AG04449 (cell line): ENCODE data around the gene UCKL1.
"Not testable (repeated sequence)": the region's sequence is repeated elsewhere in the genome, so short reads cannot be mapped to it uniquely, and the experiment has no call there.

Experiments used
- CTCF ChIA-PET: fragments of 350-600 bp; formaldehyde crosslinking; extraction: SDS; loops from one replicate; lab custom pipeline; 2021; ENCODE audit warnings: antibody characterized with exemption; lab: Yijun Ruan, JAX
- POLR2A ChIA-PET: fragments of 400-600, 350-600 bp; formaldehyde crosslinking; extraction: SDS; loops from one replicate; lab custom pipeline; 2020; ENCODE audit warnings: antibody characterized with exemption, inconsistent platforms; lab: Yijun Ruan, JAX
- DNase-seq: peaks from one replicate; pipeline ENCODE4 v3.0.0-alpha.2; 2010; ENCODE audit warnings: low read depth, low spot score
- H3K4me3 ChIP-seq: 2 replicates; pipeline ENCODE4 v1.5.1; 2011; ENCODE audit warnings: low read depth, mild to moderate bottlenecking, control low read depth, low read length
- TF ChIP-seq, protein P1 (sequence below): IDR thresholded peaks from one replicate; pipeline ENCODE4 v1.5.1; 2011; ENCODE audit warnings: mild to moderate bottlenecking, moderate library complexity, low read length, control low read depth, inconsistent platforms; ENCODE audit not compliant: insufficient read depth; ENCODE audit errors: missing control alignments

The UCKL1 gene

DNA sequence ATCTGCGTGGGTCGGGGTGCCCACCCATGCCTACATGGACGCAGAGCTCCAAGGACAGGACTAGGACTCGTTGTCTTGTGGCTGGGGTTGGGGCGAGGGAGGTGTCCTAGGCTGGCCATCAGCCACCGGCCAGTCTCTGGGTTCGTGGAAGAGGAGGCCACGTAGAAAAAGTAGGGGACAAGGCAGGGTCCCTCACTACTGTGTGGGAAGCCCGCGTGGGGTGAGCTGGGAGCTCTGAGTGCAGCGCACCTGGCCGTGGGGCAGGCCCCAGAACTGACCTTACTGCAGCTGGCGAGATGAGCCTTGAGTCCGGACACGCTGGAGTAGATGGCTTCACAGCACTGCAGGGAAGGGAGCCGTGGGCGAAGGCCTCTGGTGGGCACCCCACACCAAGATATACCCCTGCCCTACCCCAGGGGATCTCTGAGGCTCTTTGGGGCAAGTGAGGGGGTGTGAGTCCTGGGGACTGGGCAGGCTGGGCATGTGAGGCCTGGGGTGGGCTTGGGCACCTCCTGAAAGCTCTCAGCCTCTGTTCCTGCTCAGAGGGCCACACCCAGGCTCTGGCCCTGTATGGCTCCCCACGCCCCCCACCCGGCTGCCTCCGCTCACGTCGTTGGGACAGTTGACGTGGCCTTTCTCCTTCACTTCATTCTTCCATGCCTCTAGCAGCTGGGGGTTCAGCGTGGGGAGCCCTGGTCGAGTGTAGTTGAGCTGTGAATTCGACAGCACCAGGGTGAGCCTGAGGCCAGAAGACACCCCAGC lies 5.6 kb upstream of the UCKL1 start:
- no peak overlapping the region for H3K4me3 ChIP-seq
- ChIA-PET CTCF (interaction anchor here (0.5 to 1.4 kb wide), 2 partner anchors 18 to 173 kb away, joined by 3 to 6 read pairs; partner anchors contain the start of genes PRPF6 and SAMD10), POLR2A (no interaction called here)
- no peak for DNase-seq
- TF ChIP-seq, protein P1, sequence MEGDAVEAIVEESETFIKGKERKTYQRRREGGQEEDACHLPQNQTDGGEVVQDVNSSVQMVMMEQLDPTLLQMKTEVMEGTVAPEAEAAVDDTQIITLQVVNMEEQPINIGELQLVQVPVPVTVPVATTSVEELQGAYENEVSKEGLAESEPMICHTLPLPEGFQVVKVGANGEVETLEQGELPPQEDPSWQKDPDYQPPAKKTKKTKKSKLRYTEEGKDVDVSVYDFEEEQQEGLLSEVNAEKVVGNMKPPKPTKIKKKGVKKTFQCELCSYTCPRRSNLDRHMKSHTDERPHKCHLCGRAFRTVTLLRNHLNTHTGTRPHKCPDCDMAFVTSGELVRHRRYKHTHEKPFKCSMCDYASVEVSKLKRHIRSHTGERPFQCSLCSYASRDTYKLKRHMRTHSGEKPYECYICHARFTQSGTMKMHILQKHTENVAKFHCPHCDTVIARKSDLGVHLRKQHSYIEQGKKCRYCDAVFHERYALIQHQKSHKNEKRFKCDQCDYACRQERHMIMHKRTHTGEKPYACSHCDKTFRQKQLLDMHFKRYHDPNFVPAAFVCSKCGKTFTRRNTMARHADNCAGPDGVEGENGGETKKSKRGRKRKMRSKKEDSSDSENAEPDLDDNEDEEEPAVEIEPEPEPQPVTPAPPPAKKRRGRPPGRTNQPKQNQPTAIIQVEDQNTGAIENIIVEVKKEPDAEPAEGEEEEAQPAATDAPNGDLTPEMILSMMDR = no peak

DNA sequence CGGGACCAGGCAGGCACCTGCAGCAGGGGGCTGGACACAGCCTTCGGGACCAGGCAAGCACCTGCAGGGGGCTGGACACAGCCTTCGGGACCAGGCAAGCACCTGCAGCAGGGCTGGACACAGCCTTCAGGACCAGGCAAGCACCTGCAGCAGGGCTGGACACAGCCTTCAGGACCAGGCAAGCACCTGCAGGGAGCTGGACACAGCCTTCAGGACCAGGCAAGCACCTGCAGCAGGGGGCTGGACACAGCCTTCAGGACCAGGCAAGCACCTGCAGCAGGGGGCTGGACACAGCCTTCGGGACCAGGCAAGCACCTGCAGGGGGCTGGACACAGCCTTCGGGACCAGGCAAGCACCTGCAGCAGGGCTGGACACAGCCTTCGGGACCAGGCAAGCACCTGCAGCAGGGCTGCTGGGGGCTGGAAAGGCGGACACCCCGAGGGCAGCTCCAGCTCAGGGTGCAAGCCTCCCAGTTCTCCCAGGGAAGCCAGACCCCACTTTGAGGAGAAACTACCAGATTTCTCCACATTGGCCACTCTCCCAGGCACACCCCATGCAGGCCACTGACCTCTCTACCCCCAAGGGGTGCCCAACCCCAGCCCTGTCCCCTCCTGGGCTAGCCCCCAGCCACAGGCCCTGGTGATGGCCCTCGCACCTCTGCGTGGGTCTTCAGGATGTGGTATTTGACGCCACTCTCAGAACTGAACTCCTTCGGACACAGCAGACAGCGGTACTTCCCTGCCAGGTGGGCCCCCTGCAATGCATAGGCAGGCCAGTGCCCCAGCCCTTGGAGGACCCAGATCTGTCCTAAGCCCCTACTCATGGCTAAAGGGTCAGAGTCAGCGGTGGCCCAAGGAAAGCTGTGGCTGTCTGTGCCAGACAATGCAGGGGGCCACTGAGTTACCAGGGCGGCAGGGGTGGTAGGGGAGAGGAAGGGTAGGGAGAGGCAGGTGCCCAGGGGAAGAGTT lies 4.7 kb upstream of the UCKL1 start:
- POLR2A ChIA-PET, DNase-seq, H3K4me3 ChIP-seq: not testable (repeated sequence)
- CTCF ChIA-PET = interaction anchor here (1.4 kb wide), 1 partner anchor 19 kb away, joined by 6 read pairs; the partner anchor contains the start of genes PRPF6 and SAMD10

DNA sequence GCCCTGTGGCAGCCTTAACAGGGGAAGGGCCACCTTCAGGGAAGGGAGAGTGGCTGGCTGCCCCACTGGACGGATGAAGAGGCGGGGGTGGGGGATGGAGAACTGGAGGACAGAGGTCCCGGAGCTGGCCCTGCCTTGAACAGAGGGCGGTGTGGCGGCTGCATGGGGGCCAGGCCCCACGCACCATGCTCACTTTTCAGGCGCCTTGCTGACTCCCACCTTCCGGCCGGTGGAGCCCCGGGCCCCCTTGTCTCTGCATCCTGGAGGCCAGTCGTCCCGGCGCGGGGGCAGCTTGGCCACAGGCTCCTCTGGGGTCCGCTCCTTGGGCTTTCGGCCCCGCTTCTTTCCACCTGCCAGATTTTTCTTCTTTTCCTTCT lies 3.5 kb upstream of the UCKL1 start:
- no peak overlapping the region for H3K4me3 ChIP-seq
- TF ChIP-seq, protein P1 = no peak
- ChIA-PET POLR2A (no interaction called here), CTCF (no interaction called here)
- DNase-seq = no peak

DNA sequence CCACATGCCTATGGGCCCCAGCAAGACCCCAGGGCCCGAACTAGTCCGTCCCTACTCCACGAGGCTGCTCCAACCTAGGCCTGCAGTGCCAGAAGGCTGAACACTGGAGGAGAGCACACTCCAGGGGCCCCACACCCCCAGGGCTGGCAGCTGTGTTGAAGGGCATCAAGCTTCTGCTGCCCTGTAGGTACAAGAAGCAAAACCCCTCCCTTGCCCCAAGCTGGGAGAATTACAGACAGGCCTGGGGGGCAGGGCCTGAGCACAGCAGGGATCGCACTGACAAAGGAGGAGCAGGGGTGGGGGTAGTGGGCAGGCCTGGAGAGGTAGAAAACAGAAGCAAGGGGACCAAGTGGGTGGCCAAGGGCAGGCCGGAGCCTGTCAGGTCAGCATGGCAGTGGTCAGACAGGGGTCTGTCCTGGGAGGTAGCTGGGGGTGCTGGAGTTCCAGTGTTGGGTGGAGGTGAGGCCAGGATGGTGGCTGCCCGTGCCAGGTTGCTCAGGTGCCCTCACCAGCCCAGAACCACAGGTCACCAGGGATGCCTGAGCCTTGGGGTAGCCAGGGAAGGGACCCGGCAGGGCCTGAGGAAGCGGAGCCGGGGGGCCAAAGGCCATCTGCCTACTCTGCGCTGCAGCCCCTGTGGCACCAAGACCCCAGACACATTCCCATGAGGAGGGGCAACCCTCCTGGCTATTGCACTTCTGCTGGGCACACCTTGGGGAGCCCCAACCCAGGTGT lies 2.9 kb upstream of the UCKL1 start:
- ChIA-PET CTCF (interaction anchor here (0.8 kb wide), 1 partner anchor 15 kb away, joined by 3 read pairs; no protein-coding TSS in a partner anchor), POLR2A (no interaction called here)
- H3K4me3 ChIP-seq = no peak overlapping the region
- no peak for DNase-seq
- TF ChIP-seq, protein P1 = no peak

DNA sequence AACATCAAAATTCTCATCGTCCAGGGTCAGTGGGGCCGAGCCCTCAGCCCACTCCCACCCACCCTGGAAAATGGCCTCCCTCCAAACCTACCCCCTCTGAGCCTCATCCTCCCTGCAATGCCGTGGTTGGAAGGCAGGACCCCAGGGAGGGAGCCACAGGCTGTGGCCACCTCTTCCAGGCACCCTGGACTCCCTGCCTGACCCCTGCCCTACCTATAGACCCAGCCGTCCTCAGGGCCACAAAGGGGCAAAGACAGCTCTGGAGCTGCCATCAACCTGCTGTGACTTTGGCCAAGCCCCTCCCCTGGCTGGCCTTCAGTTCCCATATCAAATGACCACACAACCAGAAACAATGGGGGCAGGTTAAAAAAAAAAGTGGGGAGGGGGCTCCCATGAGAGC lies 2.3 kb upstream of the UCKL1 start:
- CTCF ChIA-PET = interaction anchor here (0.8 kb wide), 1 partner anchor 16 kb away, joined by 3 read pairs; no protein-coding TSS in a partner anchor
- H3K4me3 ChIP-seq = no peak overlapping the region
- POLR2A ChIA-PET = no interaction called here
- TF ChIP-seq, protein P1 = no peak
- DNase-seq = no peak
